ENCODE measurements around the gene SIRT4. TPM values are rescaled to one million over a fixed set of nuclear protein-coding genes. Genes with fewer than 3 reads are reported as not detected.

SIRT4 gene
- polyA plus RNA-seq, 1 of the 3 experiments (the other 2 are of a cell fraction) = 1.1 TPM

- Histone ChIP-seq H3K36me3 (replicated peaks in 1 of 2; ENCODE audit: control insufficient read depth in 1 of 2, insufficient read depth in 2 of 2, low read length in 1 of 2) (no peaks in the 10 kb centered on the region), H3K9me2 (no peaks in the 10 kb centered on the region), H4K20me1 (ENCODE audit: insufficient read depth) (no peaks in the 10 kb centered on the region), H2AFZ (ENCODE audit: low read depth) (no peak overlapping the region), H3K4me3 (ENCODE audit: low read depth in 2 of 2, low read length in 1 of 2) (no peak overlapping the region), H3K27me3 (ENCODE audit: insufficient read depth) (no peaks in the 10 kb centered on the region), H3K27ac (ENCODE audit: low read depth in 2 of 2, low read length in 1 of 2) (no peak overlapping the region), H3K79me2 (ENCODE audit: insufficient read depth) (no peaks in the 10 kb centered on the region), H3K9ac (no peak overlapping the region), H3K4me2 (no peak overlapping the region), H3F3A (replicated peaks; ENCODE audit: insufficient read depth) (no peaks in the 10 kb centered on the region), H3K4me1 (ENCODE audit: control insufficient read depth in 1 of 2, insufficient read depth in 2 of 2, low read depth in 1 of 2, low read length in 1 of 2) (no peaks in the 10 kb centered on the region), H3K9me3 (no peaks in the 10 kb centered on the region)
- ChIA-PET POLR2A (no interaction called here), CTCF (interaction anchor here (1.0 kb wide), 1 partner anchor 10 kb away, joined by 5 read pairs; no protein-coding TSS in a partner anchor)
- peak; percentile 12; the same call in 1 of the 2 replicates for TF ChIP-seq CTCF (IDR thresholded peaks at IDR 0.05)
- no peak for TF ChIP-seq ELF1 (IDR thresholded peaks at IDR 0.05)
- no peak for TF ChIP-seq SIN3A (IDR thresholded peaks at IDR 0.05; ENCODE audit: borderline replicate concordance, low read depth, low read length)
- no peak for TF ChIP-seq IRF3 (IDR thresholded peaks at IDR 0.05; ENCODE audit: low read depth, low read length)
- no peak for TF ChIP-seq TCF12 (IDR thresholded peaks at IDR 0.05)
- no peak for TF ChIP-seq FOXJ3 (CRISPR knock-in tag; IDR thresholded peaks at IDR 0.05)
- TF ChIP-seq RCOR1 (IDR thresholded peaks at IDR 0.05; ENCODE audit: low read length) = no peak
- 89% methylated on average over 7 of the region's 7 CpGs for WGBS (ENCODE audit: low lambda C conversion rate)
- no peak for DNase-seq
Measured at GRCh38 chr12:120346681-120347080, 44.6 kb downstream of the SIRT4 start.

- CTCF ChIA-PET = interaction anchor here (1.5 kb wide), 1 partner anchor 11 kb away, joined by 5 read pairs; no protein-coding TSS in a partner anchor
- Histone ChIP-seq H3F3A (replicated peaks; ENCODE audit: insufficient read depth) (no peaks in the 10 kb centered on the region), H3K27me3 (ENCODE audit: insufficient read depth) (no peaks in the 10 kb centered on the region), H3K79me2 (ENCODE audit: insufficient read depth) (no peaks in the 10 kb centered on the region), H2AFZ (ENCODE audit: low read depth) (no peak overlapping the region), H3K9me2 (no peaks in the 10 kb centered on the region), H3K4me3 (ENCODE audit: low read depth in 2 of 2, low read length in 1 of 2) (no peak overlapping the region), H4K20me1 (ENCODE audit: insufficient read depth) (no peaks in the 10 kb centered on the region), H3K4me1 (ENCODE audit: control insufficient read depth in 1 of 2, insufficient read depth in 2 of 2, low read depth in 1 of 2, low read length in 1 of 2) (no peaks in the 10 kb centered on the region), H3K4me2 (no peak overlapping the region), H3K9me3 (no peaks in the 10 kb centered on the region), H3K36me3 (replicated peaks in 1 of 2; ENCODE audit: control insufficient read depth in 1 of 2, insufficient read depth in 2 of 2, low read length in 1 of 2) (no peaks in the 10 kb centered on the region), H3K27ac (ENCODE audit: low read depth in 2 of 2, low read length in 1 of 2) (no peak overlapping the region), H3K9ac (no peak overlapping the region)
- POLR2A ChIA-PET = no interaction called here
- no peak for TF ChIP-seq TEAD4 (IDR thresholded peaks at IDR 0.05; ENCODE audit: borderline replicate concordance, insufficient read depth)
- TF ChIP-seq YY1 (IDR thresholded peaks at IDR 0.05; ENCODE audit: low read depth) = no peak
- no peak for TF ChIP-seq CHD2 (IDR thresholded peaks at IDR 0.05; ENCODE audit: low read length, partially characterized antibody)
- TF ChIP-seq ZBTB33 (IDR thresholded peaks at IDR 0.05; ENCODE audit: borderline replicate concordance, low read depth) = no peak
- TF ChIP-seq MXI1 (IDR thresholded peaks at IDR 0.05; ENCODE audit: low read depth, low read length) = no peak
- TF ChIP-seq FOXJ3 (CRISPR knock-in tag; IDR thresholded peaks at IDR 0.05) = no peak
- no peak for TF ChIP-seq FOXM1 (IDR thresholded peaks at IDR 0.05; ENCODE audit: low read depth)
- no peak for TF ChIP-seq GABPA (IDR thresholded peaks at IDR 0.05; ENCODE audit: low read depth)
- WGBS (ENCODE audit: low lambda C conversion rate) = 91% methylated on average over 7 of the region's 11 CpGs
- no peak for DNase-seq
Measured at GRCh38 chr12:120347766-120348165, 45.6 kb downstream of the SIRT4 start.

All from SK-N-SH (cell line).